Activated T-cell treated with anti-CD3 and anti-CD28 coated beads, Interleukin-2, amount 50 U/mL, for 48 hours (primary cell): ENCODE data around the gene PAK4.

Experiments
- DNase-seq, 2 experiments: peaks; one replicate each; pipeline ENCODE4 v3.0.0-alpha.2; 2020

PAK4 gene

DNA sequence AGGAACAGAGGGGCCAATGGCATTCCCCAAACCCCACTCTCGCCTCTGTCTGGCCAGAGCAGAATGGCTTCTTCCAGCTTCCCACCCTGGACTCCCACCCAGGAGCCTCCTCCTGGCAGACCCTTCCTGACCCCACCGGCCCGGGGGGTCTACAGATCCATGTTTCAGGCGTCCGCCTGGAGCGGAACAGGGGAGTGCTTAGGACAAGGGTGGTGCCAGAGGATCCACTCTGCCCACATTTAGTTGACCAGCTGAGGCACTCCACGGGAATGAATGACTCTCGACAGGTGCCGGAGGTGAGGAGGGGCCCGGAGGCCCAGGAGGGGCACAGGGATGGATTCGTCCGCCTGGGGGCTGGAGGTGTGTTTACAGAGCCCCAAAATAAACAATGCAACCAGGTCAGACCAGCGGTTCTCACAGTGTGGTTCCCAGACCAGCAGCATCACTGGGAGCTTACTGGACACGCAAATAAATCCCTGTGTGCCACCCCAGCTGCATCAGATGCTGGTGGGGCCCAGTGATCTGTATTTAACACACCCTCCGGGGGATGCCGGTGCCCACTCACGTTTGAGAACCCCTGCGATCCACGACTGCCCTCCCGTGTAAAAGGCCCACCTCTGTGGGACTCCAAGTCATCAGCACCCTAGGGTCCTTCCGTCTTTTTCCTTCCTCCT is 56.1 kb downstream of the PAK4 start:
- no peak for DNase-seq

DNA sequence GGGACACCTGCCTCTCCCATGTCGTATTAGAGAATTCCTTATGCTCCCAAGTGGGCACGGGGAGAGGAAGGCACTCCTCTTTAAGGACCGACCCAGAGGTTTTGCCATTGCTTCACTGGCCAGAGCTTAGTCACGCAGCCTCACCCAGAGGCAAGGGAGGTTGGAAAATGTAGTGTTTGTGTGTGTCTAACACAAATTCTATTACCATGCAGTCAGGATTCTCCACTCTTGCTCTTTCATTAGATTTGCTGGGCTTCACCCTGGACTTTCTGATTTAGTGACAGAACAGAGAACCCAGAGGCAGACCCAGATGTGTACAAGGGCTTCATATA is 56.6 kb downstream of the PAK4 start:
- DNase-seq, result no peak

DNA sequence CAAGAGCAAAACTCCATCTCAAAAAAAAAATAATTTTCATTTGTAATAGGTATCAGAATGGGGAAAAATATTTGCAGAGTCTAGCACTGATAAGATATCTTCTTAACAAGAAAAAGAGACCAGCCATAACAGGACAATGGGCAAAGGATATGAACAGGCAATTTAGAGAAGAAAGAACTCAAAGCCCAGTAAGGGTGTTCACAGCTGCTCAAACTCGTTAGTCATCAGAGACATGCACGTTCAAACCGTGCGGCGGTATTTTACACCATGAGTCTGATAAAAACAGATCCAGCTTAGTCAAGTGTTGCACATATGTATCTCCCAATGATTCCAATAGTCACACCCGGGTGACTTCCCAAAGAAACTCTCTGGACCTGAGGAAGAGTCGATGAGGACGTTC is 57.5 kb downstream of the PAK4 start:
- DNase-seq, result no peak

DNA sequence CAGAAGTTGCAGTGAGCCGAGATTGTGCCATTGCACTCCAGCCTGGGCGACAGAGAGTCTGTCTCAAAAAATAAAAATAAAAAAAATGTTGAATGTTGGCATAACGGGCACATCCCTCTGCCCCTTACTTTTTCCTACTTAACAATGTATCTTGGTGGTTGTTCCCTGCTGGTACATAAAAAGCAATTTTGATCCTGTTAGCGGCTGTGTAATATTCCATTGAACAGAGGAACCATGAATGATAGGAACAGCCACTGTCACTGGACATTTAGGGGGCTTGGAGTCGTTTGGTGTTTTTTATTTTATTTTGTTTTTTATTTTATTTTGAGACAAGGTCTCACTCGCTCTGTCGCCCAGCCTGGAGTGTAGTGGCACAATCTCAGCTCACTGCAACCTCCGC is 60.8 kb downstream of the PAK4 start:
- DNase-seq, result no peak

DNA sequence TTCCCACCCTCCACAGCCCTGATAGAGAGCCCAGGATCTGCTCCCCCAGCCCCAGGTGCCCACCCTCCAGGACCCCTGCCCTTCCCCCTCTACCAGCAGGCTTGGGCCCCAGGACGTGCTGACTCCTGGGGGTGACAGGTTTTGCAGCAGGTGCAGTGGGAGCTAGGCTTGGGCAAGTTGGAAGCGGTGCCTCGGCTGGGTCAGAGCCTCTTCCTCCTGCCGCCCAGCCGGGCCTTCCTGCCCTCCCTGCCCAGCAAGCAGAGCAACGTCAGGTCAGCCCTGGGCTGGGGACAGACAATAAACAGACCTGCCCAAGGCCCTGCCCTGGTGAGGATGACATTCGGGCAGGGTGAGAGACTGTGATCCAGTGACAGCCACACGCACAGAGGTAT is 62.0 kb downstream of the PAK4 start:
- no peak for DNase-seq

DNA sequence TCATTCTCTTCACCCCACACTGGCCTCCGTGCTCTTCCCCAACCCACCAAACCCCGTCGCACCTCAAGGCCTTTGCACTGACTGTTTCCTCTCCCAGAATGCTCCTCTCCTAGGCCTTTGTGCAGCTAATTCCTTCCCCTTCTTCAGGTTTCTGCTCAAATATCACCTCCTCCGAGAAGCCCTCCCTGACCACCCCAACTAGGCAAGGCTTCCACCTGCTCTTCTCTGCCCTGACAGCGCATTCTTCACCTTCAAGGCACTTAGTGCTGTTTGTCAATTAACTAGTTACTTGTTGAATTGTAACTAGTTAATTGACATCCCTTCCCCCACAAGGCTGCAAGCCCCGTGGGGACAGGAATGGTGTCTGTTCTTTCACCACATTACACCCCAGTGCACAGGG is 63.4 kb downstream of the PAK4 start:
- DNase-seq, result no peak

DNA sequence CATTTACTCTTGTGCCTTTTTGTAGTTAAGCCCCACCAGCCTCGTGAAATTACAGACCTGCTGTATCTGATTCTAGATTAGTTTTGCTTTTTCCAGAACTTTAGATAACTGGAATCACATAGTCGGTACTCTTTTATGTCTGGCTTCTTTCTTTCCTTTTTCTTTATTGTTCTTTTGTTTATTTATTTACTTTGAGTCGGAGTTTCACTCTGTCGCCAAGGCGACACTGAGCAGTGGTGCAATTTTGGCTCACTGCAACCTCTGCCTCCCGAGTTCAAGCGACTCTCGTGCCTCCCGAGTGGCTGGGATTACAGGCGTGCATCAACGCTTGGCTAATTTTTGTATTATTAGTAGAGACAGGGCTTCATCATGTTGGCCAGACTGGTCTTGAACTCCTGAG is 65.2 kb downstream of the PAK4 start:
- DNase-seq, result no peak

DNA sequence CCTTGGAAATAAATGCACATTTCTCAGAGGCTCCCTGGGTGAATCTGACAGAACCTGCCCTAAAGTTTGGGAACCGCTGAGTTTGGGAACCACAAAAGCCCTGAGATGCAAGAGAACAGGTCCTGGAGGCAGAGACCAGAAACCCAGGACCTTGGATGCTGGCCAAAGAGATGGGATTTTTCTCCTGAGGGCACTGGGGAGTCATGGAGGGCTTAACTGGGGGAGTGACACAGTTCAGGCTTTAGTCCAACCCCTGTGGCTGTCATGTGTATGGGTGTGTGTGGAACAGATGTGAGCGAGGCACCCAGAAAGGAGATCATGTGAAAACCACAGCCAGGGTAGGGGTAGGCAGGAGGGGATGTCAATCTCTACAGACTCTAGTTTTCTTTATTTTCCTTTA is 67.3 kb downstream of the PAK4 start:
- no peak for DNase-seq

DNA sequence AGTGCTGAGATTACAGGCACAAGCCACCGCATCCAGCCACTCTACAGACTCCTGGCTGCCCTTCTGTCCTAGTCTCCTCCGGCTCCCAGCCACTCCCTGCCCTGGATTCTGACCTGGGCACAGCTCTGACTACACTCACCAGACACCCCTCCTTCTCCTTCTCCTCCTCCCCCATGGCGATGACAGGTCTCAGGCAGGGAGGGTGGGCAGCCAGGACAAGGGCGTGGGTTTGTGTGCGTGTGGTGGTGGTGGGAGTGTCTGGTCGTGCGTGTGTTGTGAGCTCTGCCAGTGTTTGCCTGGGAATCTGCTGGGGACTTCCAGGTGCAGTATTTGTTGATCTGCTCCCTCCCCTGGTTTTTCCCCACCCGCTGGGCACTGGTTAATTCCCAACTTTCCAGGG is 68.2 kb downstream of the PAK4 start:
- DNase-seq, result no peak

DNA sequence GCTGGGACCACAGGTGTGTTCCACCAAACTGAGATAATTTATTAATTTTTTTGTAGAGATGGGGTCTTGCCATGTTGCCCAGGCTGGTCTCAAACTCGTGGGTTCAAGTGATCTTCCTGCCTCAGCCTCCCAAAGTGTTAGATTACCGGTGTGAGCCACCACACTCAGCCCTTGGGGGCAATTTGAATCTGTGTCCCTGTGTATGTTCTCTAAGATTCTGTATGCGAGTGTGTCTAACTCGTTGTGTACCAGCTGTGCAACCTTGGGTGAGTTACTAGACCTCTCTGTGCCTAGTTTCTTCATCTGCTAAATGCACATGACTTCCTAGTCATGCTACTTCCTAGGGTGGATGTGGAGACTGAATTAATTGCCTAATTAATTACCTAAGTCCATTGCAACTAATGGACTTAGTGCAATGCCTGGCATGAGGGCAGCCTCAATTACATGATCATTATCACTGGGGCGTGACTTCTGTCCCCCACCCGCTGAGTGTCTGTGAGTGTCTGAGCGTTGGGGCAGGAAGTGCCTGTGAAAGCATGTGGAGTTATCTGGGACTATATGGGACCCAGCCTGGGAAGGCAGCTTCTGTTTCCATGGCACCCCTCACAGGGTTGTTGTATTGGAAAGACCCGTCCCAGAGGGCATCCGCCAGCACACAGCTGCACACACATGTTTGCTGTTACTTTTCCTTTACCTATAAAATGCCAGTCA is 69.4 kb downstream of the PAK4 start:
- no peak for DNase-seq

DNA sequence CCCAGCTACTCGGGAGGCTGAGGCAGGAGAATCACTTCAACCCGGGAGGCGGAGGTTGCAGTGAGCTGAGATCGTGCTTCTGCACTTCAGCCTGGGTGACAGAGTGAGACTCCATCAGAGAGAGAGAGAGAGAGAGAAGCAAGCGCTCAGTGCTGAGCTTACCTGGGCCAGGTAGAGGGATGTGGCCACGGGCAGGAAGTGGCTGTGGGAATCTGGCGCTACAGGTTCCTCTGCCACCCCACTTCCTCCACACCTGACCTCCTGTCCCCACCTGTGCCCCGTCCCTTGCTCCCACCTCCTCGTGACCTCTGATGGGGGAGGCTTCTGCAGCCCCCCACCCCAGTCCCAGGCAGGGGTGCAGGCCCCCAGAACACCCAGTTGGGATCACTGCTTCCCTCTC is 70.2 kb downstream of the PAK4 start:
- DNase-seq, result no peak

DNA sequence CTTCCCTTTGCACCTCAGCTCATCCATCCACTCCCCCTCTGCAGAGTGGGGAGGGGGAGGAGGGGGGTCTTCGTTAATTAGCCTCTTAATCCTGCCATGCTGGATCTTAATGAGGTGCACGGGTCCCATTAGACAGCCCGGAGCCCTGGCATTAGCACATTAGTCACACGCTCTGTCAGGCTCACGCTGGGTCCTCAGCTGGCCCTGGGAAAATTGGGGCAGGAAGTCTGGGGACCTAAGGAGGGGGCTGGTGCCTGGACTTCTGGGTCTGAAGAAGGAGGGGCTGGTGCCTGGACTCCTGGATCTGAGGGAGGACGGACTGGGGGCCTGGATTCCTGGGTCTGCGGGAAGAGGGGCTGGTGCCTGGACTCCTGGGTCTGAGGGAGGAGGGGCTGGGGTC is 70.7 kb downstream of the PAK4 start:
- no peak for DNase-seq

DNA sequence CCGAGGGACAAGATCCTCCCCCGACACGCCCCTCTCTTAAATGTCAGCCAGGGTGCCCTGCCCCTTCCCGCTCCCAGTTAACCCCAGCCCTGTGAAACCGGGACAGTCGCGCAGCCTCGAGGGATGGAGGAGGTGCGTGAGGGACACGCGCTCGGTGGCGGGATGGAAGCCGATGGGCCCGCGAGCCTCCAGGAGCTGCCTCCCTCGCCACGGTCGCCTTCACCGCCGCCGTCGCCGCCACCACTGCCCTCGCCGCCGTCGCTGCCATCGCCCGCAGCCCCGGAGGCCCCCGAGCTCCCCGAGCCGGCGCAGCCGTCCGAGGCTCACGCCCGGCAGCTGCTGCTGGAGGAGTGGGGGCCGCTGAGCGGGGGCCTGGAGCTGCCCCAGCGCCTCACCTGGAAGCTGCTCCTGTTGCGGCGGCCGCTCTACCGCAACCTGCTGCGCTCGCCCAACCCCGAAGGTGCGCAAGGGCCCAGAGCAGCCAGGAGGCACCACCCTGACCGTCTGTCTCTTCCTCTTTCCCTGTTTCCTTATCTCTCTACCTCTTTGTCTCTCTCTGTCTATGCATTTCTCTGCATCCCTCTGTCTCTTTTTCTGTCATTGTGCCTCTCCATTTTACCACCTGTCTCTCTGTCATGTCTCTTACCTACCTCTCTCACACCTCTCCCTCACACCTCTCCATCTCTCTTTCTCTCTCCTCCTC is 71.4 kb downstream of the PAK4 start, which contains the start of gene NCCRP1:
NCCRP1 (plus strand) TSS at position 105 of the 703 bp plus-strand sequence; CDS start at position 124, 19 bp downstream.
- DNase-seq, result no peak

DNA sequence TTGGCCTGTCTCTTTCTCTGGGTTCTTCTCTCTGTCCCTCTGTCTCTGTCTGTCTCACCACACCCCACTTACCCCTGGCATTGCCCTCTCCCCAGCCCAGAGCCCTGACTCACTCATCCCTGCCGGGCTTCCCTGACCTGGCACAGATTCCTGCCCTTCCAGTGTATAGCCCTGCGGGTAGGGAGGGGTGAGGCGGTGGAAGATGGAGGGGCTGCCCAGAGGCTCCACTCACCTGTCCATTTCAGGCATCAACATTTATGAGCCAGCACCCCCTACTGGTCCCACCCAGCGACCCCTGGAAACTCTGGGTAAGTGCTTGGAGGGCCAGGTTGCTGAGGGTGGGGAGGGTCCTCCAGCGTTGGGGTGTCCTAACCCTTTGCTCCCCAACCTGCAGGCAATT is 72.2 kb downstream of the PAK4 start:
- no peak for DNase-seq

DNA sequence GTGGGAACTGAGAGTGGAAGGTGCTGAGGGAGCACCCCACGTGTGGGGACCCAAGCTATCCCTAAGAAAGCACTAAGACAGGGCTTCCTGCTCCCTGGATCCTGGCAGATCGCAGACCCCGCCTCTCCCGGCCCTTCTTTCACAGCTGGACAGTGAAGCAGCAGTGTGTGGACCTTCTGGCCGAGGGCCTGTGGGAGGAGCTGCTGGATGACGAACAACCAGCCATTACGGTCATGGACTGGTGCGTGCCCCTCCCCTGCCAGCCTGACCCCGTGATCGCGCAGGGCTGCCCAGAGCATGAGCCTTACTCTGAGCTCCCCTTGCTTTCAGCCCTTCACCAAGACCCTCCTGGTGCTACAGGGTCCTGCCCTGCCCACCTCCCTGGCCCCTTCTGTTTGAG is 73.4 kb downstream of the PAK4 start:
- DNase-seq, result no peak

DNA sequence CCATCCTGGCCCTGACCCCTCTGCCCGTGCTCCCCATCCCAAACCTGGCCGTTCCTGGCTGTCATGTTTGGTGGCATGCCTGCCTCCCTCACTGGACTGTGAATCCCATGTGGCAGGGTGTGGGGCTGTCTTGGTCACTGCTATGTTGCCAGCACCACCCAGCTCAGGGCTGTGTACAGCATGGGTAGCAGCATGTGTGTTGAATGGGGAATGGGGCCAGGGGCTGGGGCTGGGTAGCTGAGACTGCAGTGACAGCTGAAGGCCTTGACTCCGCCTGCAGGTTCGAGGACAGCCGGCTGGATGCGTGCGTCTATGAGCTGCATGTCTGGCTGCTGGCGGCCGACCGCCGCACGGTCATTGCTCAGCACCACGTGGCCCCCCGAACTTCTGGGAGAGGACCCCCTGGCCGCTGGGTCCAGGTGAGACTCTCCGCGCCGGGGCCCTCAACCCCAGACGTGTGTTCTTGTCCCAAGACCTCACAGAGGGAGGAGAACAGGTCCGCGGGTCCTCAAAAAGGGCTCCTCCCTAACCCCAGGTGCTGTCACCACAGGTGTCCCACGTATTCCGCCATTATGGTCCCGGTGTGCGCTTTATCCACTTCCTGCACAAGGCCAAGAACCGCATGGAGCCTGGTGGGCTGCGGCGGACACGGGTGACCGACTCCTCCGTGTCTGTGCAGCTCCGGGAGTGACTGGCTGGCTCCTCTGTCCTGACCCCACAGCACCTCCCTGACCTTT is 74.6 kb downstream of the PAK4 start:
- no peak for DNase-seq

DNA sequence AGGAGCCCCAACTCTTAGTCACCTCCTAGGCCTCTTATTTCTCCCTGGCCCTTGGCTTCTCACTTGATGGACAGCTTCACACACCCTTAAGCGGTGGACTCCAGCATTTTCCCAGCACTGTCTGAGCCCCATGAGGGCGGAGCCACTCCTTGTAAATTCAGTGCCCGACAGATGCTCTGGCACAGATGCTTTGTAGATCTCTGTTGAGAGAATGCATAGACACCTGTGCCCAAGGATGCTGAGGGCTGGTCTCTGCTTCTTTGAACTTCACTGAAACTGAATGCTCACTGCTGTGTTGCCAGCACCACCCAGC is 75.2 kb downstream of the PAK4 start:
- DNase-seq, result no peak

DNA sequence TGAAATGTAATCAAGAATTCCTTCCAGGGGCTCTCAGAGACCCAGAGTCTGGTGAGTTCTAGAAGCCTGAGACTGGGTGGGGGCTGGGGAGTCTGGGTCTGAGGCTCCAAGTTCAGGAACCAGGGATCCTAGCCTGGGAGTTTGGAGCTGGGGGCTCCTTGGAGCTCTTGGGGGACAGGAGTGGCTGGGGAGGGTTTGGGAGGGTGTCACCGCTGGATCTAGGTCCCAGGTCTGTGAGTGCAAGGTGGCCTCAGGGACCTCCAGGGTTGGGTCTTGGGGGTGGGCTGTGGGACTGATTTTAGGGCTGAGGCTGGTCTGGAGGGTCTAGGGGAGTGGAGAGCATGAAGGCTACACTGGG is 77.4 kb downstream of the PAK4 start:
- DNase-seq, result no peak

DNA sequence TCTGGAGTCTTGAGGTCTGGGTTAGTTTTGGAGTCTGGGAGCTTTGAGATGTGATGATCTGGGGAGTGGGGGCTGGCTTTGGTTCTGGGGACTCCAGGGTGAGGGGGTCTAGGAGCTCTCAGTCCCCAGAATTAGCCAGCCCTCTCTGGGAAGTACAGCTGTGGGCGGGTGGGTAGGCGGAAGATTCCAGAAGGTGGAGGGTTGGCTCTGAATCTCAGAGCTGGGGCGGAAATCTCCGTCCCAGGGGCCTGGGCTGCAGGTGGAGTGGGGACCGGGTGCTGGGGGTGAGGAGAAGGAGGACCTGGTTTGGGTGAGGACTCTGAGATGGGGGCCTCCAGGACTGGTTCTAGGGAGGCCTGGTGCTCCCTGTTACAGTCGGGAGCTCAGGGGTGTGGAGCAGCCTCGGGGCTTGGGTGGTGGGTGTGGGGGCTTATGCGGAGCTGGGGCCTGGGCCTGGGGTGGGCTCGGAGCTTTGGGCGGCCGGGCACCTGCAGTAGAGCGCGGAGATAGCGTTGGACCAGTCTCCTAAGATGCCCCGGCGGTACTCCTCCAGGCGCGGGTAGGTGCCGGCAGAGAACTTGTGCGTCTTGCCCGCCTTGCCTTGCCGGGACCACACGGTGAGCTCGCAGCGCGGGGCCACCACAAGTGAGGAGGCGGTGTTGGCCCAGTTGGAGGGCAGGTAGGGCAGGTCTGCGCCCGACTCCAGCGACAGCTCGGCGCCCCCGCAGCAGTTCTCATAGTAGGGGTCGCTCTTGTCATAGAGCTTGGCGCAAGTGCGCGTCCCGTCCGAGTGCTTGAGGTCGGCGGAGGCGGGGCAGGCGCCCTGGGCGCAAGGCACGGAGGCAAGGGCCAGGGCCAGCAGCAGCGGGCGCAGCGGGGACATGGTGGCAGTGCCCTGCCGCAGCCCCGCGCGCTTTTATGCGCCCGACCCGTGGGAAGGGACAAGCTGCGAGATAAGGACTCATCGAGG is 78.1 kb downstream of the PAK4 start, which contains the start of gene SYCN:
SYCN (minus strand) TSS at position 892 of the 970 bp plus-strand sequence; CDS start at position 883, 9 bp downstream.
- no peak for DNase-seq

DNA sequence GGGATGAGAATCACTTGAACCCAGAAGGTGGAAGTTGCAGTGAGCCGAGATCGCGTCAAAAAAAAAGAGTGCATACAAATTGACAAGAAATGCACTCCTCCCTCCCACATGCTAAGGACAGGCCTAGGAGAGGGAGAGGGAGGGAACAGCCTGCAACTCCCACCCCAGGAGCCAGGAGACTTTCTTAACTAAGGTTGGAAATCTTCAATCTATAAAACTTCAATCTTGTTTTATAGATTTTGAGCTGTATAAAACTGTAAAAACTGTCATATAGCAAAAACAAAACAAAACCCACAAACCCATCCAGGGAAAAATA is 79.8 kb downstream of the PAK4 start:
- no peak for DNase-seq

DNA sequence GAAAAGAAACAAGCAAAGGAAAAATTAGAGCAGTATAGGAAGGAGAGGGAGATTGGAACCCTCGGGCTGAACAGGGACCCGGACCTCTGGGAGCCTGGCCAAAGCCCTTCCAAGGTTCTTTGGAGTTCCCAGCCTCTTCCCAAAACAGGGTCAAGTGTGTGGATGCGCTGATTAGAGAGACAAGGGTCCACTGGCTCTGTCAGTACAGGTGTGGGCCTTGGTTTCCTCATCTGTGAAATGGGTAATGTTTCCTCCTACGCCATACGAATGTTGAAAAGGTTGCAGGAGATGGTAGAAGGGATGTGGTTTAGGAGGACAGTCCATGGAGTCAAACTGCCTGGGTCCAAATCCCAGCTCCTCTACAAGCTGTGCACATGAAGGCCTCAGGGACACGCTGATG is 80.5 kb downstream of the PAK4 start:
- no peak for DNase-seq

DNA sequence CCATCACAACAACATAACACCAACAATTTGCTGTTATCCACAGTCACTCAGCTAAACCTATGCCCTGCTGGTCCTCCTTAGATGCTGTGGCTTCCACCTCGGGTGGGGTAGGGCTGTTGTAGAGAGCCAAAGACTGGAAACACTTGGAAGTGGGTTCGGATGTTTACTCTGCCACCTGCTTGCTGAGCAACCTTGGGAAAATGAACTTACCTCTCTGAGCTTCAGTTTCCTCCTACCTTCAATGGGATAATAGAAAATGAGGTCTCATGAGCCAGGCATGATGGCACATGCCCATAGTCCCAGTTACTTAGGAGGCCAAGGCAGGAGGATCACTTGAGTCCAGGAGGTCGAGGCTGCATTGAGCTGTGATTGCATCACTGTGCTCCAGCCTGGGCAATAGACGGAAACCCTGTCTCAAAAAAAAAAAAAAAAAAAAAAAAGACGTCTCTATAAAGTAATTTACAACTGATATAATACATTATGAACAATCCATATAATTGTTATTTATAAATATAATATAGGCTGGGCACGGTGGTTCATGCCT is 81.8 kb downstream of the PAK4 start:
- no peak for DNase-seq
